Measurements from ENCODE around the gene HID1.
A peak's percentile ranks its signal among the peaks of the same experiment; 100 is the strongest.
"Not testable (repeated sequence)": the region's sequence is repeated elsewhere in the genome, so short reads cannot be mapped to it uniquely, and the experiment has no call there.

Gene HID1

DNA sequence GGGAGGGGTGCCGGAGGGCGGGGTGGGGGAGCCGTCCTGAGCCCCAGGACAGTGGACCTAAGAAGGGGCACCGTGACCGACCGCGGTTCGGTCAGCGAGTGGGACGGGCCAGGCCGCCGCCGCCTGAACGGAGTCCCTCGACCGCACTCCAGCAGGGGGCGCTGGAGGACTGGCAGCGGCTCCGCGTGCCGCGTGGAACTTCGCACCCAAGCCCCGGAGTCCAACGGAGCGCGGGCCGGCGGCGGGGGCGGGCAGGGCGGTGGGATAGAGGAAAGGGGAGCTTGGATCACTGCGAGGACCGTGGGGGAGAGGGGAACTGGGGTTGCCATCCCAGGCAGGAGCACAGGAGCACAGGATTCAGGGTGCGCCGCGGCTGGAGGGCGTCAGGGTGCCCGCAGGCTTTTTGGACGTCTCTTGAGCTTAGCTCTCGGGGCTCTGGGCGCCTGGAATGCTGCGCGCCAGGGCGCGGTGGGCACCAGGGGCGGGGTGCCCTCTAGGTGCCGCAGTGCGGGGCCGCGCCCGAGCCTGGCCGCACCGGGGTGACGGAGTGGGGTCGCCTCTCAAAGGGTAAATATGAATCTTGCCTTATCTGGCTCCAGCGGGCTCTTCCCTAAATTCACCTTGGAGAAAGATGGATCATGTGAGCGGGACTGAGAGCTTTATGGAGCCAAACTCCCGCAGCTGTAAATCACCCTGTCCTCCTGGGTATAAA is 48.9 kb downstream of the HID1 start:
- peak in 23 of 56 donors; percentile 4 to 70 (median 28) for DNase-seq

DNA sequence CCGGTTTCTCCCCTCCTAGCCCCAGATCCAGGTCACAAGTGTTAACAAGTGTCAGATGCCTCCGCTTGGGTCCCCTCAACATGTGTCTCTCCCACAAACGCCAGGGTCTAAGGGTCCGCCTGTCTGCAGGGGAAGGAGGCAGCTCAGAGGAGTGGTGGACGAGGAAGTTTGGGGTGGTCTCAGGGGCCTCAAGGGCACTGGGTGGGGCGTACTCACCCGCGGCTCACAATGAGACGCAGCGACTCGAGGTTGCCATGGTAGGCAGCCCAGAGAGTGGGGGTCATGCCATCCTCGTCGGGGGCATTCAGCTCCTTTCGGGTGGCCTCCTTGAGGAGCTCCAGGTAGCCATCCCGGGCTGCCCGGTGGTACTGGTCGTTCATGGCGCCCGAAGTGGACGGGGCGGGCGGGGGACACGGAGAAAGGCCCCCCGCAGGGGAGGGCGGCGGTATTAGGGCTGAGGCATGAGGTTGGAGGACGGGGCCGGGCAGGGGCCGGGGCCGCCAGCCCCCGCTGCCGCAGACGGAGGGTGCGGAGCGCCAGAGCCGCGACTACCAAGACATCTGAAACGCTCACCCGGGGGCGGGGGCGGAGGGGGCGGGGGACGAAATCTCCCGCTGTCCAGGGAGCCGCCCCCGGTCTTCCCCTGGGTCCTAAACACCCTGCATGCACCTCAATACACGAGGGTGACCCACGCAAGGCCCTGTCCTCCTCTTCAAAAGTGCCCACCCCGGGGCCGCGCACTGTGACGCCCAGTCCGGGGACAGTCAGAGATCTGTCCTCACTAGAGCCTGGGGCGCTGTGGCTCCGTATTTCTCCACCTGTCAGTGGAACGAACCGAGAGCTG is 49.6 kb downstream of the HID1 start, which contains the start of gene USH1G:
Gene USH1G (minus strand): TSS at position 562 of the 844 bp plus-strand sequence. CDS start 182 bp downstream, at position 380.
- DNase-seq: peak in 2 of 56 donors; percentile 14 to 32

DNA sequence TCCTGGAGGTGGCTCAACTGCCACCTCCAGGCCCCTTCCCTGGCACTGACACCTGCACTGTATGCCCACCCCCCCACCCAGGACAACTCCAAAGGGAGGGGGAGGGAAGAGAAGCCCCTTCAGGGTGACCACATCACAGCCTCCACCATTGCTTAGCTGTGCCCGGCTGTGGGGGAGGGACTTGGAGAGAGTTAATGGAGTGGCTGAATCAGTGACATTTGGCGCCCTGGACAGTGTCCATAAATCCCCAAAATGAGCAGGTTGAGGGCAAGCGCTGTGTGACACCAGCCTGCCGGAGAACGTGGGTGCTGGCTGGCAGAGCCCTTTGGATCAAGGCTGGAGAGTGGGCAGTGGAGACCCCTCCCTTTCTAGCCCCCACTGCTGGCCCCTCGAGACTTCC is 50.4 kb downstream of the HID1 start:
- DNase-seq: no peak

DNA sequence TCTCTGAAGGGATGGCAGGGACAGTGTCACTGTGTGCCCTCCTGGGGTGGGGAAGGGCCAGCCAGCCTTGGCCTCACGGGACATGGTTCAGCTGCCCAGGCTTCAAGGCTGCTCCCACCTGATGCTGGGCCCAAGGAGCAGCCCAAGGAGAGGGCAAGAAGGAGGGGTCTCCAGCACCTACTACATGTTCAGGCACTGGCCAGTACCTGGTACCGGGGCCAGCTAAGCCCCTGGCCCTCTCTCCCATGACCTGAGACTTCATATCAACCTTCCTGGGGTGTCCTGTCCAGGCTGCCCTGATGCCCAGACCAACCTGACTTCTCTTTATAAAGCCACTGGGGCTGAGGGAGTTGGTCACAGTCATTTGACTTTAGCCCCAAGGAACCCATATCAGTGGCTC is 50.8 kb downstream of the HID1 start:
- DNase-seq: no peak

DNA sequence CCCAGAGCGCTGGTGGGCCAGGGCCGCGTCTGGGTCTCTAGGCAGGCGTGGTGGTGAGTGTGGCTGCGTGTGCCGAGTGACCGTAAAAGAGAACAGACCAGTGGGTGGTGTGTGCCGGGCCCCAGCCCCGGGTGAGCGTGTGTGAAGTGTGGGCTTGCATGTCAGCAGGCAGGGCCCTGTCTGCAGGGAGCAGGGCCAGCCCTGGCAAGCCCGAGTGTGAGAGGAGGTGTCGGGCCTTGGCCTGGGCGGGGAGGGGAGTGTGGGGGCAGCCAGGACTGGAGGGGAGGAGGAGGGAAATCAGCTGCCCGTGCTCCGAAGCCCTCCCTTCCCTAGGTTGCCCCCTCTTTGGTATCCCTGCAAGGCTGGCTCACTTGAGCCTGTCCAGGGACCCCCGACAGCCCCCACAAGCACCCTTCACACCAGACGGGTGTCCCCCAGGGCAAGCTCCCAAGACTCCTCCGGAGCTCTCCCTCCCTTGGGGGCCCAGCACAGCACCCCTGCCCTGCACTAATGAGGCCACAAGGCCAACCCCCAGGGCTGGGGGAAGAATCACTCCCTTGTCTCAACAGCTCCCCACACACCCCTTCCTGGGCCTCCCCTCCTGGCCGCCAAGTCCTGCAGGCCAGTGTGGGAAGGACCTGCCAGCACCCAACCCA is 51.4 kb downstream of the HID1 start:
- DNase-seq: no peak

DNA sequence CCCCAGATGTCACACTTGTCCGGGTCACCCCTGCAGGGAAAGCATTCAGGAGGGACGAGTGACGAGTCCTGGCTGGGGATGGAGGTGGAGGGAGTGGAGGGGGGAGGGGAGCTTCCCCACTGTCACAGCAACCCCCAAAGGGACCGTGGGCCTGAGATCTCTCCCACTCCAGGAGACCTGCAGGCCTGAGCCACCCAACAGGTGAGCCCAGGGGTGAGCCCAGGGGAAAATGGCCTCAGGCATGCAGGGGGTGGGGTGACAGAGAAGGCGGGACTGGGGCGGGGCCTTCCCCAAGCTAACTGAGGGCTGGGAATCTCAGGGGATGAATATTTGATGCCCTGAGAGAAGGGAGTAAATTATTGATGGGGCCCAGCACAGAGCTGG is 51.9 kb downstream of the HID1 start:
- no peak for DNase-seq

DNA sequence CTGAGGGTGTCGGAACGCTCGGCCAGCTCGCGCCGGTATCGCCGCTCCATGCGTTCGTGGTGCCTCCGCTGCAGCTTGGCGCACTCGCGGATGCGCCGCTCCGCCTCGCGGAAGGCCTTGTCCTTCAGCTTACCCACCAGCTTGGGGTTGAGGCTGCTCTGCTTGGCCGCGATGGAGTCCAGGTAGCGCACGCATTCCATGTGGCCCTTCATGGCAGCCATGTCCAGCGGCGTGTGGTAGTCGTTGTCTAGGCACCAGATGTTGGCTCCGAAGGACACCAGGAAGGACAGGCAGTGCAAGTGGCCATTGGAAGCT is 52.3 kb downstream of the HID1 start:
- no peak for DNase-seq

DNA sequence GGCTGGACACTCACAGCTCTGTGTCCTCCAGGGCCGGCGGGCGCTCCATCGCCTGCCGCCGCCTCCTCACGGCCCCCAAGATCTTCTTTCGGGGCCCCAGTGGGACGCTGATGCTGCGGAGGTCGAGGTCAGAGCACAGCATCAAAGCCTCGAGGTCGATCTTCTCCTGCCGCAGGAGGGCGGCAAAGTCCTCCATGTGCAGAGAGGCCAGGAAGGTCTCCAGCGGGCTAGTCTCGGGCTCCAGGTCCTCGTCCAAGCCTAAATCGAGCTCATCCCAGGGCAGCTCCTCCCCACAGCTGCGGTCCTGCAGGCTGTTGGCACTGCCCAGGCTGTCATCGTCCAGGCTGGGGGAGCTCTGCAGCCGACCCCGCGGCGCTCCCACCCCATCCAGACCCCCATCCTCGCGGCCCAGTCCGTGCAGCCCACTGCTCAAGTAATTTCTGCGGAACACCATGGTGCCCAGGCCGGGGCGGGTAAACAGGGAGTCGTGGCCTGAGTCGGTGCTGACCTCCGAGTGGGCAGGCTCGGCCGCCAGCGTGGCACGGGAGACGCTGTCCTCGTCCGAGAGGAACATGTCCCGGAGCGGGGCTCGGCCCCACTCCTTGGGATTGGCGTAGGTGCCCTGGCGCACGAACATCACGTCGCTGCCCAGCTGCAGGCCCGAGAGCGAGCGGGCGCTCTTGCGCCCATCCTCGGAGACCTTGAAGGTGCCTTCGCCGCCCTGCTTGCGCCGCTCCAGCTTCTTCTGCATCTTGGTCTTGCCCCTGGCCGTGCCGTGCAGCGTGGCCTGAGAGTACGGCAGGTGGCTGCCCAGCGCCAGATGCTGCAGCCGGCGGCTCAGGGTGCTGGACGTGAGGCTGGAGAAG is 52.9 kb downstream of the HID1 start:
- DNase-seq: peak in 2 of 56 donors; percentile 5 to 27

DNA sequence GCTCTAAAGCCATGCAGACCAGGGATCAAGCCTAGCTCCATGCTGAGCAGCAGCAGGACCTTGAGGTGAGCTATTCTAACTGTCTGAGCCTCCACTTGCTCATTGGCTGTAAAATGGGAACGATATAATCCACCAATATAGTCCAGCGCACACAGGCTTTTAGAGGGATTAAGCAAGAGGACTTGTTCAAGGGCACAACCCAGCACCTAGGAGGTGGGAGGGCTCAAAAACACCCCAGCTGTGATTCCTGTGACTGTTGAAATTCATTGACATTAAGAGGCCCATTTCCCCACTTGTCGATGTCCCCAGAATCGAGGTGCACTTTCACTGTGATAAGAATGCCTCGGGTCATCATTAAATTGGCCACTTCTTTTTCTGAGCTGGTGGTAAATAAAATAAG is 53.7 kb downstream of the HID1 start:
- DNase-seq: no peak

DNA sequence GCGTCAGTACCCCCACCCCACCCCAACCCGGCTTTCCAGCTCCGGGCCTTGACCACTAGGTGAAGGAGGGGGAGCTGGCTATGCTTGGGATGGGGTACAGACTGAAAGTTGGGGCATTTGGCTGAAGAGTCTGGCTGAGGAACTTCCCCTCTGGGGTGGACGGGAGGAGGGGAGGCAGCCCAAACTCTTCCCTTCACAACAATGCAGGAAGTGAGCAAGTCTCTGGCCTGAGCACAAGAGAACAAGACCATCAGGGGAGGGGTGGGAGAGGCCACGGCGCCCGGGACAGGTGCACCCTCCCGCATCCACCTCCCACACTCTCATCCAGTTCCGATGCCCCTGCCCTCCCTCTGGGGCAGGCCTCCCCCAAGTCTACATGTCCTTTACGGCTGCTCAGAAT is 55.1 kb downstream of the HID1 start:
- DNase-seq: peak in 1 of 56 donors; percentile 20

DNA sequence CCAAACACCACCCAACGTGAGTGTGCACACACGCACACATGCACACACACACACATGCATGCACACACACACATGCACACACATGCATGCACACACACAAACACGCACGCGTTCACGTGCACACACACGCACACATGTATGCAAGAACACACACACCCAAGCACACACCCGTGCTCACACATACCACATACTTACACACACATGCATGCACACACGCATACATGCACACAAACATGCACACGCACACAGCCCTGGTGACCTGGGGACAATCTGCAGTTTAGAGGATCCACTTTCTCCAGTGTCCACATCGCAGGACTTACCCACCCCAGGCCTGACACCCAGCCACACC is 55.7 kb downstream of the HID1 start:
- DNase-seq: no peak

DNA sequence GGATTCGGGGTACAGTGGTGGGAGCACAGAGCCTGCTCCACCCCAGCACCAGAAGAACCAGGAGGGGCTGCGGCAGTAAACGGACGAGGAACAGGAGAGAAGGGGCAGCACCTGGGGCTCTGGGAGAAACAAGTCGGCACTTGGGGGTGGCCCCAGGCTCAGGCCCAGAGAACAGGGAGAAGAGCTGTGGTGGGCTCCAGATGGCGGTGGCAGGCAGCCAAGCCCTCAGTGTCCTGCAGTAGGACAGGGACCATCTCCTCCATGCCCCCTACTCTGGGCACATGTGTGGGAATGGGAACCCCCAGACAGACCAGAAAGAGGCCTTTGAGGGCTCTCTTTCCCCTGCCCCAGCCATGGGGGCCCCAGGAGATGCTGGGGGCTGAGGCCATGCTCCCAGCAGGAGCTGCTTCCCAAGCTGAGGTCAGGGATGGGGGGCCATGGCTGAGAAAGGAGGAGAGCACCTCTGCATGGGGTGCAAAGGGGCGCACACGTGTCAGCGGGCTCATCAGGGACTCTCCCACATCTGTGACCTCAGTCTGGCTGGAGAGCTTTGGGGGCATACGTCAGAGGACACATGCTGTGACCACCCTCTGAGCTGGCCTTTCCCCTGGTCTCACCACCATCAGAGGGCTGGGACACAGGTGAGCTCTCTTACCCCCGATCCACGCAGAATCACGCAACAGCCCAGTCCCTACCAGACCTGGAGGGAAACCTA is 56.3 kb downstream of the HID1 start:
- DNase-seq: no peak

DNA sequence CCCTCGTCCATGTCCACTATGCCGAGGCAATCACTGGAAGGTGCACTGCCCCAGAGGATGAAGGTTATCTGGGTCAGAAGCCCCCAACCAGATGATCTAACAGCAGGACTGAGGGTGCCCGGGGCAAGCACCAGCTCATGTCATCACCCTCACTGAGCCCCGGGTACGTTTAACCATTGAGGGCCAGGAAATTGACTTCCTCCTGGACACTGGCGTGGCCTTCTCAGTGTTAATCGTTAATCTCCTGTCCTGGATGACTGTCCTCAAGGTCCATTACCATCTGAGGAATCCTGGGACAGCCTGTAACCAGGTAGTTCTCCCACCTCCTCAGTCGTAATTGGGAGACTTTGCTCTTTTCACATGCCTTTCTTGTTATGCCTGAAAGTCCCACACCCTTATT is 61.1 kb downstream of the HID1 start:
- not testable (repeated sequence) for DNase-seq

DNA sequence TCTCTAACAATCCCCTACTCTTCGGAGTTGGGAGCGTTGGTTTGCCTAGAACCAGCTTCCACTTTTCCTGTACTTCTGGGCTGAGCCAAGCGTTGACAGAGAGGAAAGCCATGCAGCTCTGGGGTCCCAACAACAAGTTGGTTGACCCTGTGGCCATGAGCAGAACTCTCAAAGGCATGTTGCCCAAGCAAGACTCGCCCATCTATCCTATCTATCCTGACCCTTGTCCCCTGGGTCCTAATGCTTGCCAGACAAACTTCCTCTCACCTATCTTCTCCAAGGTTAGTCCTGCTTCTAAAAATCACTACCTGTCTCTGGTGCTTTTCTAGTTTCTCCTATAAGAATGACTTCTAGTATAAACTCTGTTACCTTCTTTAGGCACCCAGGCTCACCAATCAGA is 63.5 kb downstream of the HID1 start:
- not testable (repeated sequence) for DNase-seq

DNA sequence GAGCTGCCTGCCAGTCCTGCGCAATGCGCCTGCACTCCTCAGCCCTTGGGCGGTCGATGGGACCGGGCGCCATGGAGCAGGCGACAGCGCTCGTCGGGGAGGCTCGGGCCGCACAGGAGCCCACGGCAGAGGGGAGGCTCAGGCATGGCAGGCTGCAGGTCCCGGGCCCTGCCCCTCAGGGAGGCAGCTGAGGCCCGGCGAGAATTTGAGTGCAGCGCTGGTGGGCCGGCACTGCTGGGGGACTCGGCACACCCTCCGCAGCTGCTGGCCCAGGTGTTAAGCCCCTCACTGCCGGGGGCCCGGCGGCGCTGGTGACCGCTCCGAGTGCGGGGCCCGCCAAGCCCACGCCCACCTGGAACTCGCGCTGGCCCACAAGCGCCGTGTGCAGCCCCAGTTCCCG is 65.5 kb downstream of the HID1 start:
- no peak for DNase-seq

DNA sequence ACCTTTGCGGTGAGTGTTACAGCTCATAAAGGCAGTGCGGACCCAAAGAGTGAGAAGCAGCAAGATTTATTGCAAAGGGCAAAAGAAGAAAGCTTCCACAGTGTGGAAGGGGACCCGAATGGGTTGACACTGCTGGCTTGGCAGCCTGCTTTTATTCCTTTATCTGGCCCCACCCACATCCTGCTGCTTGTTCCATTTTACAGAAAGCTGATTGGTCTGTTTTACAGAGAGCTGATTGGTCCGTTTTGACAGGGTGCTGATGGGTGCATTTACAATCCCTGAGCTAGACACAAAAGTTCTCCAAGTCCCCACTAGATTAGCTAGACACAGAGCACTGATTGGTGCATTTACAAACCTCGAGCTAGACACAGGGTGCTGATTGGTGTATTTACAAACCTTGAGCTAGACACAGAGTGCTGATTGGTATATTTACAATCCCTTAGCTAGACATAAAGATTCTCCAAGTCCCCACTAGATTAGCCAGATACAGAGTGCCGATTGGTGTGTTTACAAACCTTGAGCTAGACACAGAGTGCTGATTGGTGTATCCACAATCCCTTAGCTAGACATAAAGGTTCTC is 66.3 kb downstream of the HID1 start:
- not testable (repeated sequence) for DNase-seq

DNA sequence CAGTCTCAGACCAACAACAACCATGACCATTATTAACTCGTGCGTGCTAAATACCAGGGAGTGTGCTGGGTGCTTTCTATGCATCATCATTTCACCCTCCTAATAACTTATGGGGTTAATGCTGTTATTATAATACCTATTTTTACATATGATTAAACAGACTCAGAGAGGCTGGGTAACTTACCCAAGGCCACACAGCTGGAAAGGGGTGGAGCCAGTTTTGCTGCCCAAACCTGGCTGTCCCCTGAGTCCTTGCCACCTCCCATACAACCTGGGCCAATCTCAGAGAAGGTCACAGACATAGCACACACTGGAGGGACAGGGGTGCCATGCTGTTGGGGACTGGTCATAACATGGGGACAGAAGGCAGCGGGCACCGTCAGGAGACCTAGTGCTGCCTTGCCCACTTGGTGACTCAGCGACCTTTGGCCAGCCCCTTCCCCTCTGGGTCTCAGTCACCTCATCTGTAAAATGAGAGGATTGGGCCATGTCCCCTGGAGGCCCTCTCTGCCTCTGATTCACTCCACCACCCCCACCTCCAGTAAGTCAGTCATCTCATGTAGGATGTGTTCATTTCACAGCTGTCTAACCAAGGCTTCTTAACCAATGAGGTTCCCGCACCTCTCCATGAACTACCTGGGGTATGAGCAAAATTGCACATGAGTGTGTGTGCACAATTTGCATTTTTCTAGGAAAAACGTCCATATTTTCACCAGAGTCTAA is 67.7 kb downstream of the HID1 start:
- no peak for DNase-seq

DNA sequence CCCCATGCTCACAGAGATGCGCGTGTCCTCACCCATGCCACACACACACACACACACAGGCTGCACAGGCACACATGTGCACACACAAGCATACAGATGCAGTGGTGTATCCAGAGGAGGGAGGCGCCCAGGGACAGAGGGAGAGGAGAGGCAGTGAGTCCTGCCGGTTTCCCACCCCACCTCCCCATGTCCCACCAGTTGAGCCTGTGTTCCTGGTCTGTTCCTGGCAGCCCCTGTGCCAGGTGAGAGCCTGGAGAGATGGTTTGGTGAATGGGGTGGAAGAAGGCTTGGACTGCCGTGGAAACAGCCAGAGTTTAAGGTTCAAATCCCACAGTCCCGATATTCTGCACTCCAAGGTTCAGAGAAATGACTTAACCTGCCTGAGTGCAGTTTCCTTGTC is 68.9 kb downstream of the HID1 start:
- DNase-seq: no peak

DNA sequence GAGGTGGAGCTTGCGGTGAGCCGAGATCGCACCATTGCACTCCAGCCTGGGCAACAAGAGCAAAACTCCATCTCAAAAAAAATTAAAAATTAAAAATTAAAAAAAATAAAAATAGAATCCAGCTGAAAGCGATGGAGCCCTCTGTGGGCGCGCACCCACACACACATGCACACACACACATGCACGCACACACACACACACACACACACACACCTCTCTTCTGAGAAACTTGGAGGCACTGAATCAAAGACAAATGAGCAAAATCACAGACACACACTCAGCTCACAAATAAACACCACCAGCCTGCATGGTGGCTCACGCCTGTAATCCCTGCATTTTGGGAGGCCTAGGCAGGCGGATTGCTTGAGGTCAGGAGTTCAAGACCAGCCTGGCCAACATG is 69.5 kb downstream of the HID1 start:
- peak in 1 of 56 donors; percentile 6 for DNase-seq

Measured in nucleus accumbens (tissue), 56 donors.